IPS-18a (cell line): ENCODE measurements around the gene NEMP1.

Experiments used
- H3K27ac ChIP-seq: one replicate; pipeline ENCODE4 v1.5.1; 2013; ENCODE audit warnings: low read length
- H3K27me3 ChIP-seq: one replicate; pipeline ENCODE4 v1.6.1; 2013; ENCODE audit warnings: mild to moderate bottlenecking, low read length; ENCODE audit not compliant: control insufficient read depth, insufficient read depth
- H3K36me3 ChIP-seq: one replicate; pipeline ENCODE4 v1.6.1; 2013; ENCODE audit warnings: low read depth, low read length; ENCODE audit not compliant: control insufficient read depth
- H3K4me1 ChIP-seq: one replicate; pipeline ENCODE4 v1.6.1; 2013; ENCODE audit warnings: low read depth, low read length; ENCODE audit not compliant: control insufficient read depth
- H3K4me3 ChIP-seq: one replicate; pipeline ENCODE4 v1.5.1; 2013; ENCODE audit warnings: low read length
- H3K9ac ChIP-seq: one replicate; pipeline ENCODE4 v1.6.1; 2013; ENCODE audit warnings: mild to moderate bottlenecking, low read length, moderate library complexity
- H3K9me3 ChIP-seq: one replicate; pipeline ENCODE4 v1.6.1; 2013; ENCODE audit warnings: low read depth, low read length; ENCODE audit not compliant: control insufficient read depth

Gene NEMP1

GRCh38 chr12:57044889-57045288, 33.7 kb downstream of the NEMP1 start:
- no peaks in the 10 kb centered on the region for H3K27me3 ChIP-seq
- no peak overlapping the region for H3K27ac ChIP-seq
- H3K36me3 ChIP-seq: no peaks in the 10 kb centered on the region
- H3K9ac ChIP-seq: no peak overlapping the region
- H3K4me3 ChIP-seq: no peak overlapping the region
- no peaks in the 10 kb centered on the region for H3K4me1 ChIP-seq
- H3K9me3 ChIP-seq: no peaks in the 10 kb centered on the region

- H3K9me3 ChIP-seq: no peaks in the 10 kb centered on the region
- H3K4me1 ChIP-seq: no peaks in the 10 kb centered on the region
- no peak overlapping the region for H3K9ac ChIP-seq
- no peaks in the 10 kb centered on the region for H3K36me3 ChIP-seq
- no peak overlapping the region for H3K4me3 ChIP-seq
- no peaks in the 10 kb centered on the region for H3K27me3 ChIP-seq
- no peak overlapping the region for H3K27ac ChIP-seq
Observed at GRCh38 chr12:57044468-57044867, 34.1 kb downstream of the NEMP1 start.

GRCh38 chr12:57042695-57043094, 35.9 kb downstream of the NEMP1 start:
- H3K9me3 ChIP-seq: no peaks in the 10 kb centered on the region
- H3K4me3 ChIP-seq: no peak overlapping the region
- H3K27me3 ChIP-seq: no peaks in the 10 kb centered on the region
- no peak overlapping the region for H3K9ac ChIP-seq
- no peaks in the 10 kb centered on the region for H3K36me3 ChIP-seq
- H3K4me1 ChIP-seq: no peaks in the 10 kb centered on the region
- H3K27ac ChIP-seq: no peak overlapping the region

- H3K27ac ChIP-seq: no peak overlapping the region
- no peaks in the 10 kb centered on the region for H3K4me1 ChIP-seq
- H3K4me3 ChIP-seq: no peak overlapping the region
- no peaks in the 10 kb centered on the region for H3K27me3 ChIP-seq
- H3K9ac ChIP-seq: no peak overlapping the region
- H3K9me3 ChIP-seq: no peaks in the 10 kb centered on the region
- no peaks in the 10 kb centered on the region for H3K36me3 ChIP-seq
Observed at GRCh38 chr12:57040750-57041149, 37.8 kb downstream of the NEMP1 start.

- no peaks in the 10 kb centered on the region for H3K27me3 ChIP-seq
- H3K36me3 ChIP-seq: no peaks in the 10 kb centered on the region
- no peak overlapping the region for H3K4me3 ChIP-seq
- no peaks in the 10 kb centered on the region for H3K9me3 ChIP-seq
- no peaks in the 10 kb centered on the region for H3K4me1 ChIP-seq
- H3K9ac ChIP-seq: no peak overlapping the region
- H3K27ac ChIP-seq: no peak overlapping the region
Observed at GRCh38 chr12:57040211-57040610, 38.4 kb downstream of the NEMP1 start.

- Histone ChIP-seq H3K36me3 (no peaks in the 10 kb centered on the region), H3K4me1 (no peaks in the 10 kb centered on the region), H3K9me3 (no peaks in the 10 kb centered on the region), H3K27me3 (no peaks in the 10 kb centered on the region), H3K9ac (no peak overlapping the region), H3K27ac (no peak overlapping the region), H3K4me3 (no peak overlapping the region)
Observed at GRCh38 chr12:57039016-57039798, 39.4 kb downstream of the NEMP1 start.

GRCh38 chr12:57037264-57037663, 41.3 kb downstream of the NEMP1 start:
- H3K4me3 ChIP-seq: no peak overlapping the region
- H3K4me1 ChIP-seq: no peaks in the 10 kb centered on the region
- no peaks in the 10 kb centered on the region for H3K9me3 ChIP-seq
- H3K9ac ChIP-seq: no peak overlapping the region
- H3K36me3 ChIP-seq: no peaks in the 10 kb centered on the region
- no peaks in the 10 kb centered on the region for H3K27me3 ChIP-seq
- H3K27ac ChIP-seq: no peak overlapping the region

GRCh38 chr12:57033431-57033830, 45.2 kb downstream of the NEMP1 start:
- Histone ChIP-seq H3K36me3 (no peaks in the 10 kb centered on the region), H3K4me1 (no peaks in the 10 kb centered on the region), H3K27me3 (no peaks in the 10 kb centered on the region)

GRCh38 chr12:57031789-57032188, 46.8 kb downstream of the NEMP1 start:
- no peak overlapping the region for H3K9ac ChIP-seq

More at GRCh38 chr12:57033431-57033830, 45.2 kb downstream of the NEMP1 start:
- Histone ChIP-seq H3K27ac (no peak overlapping the region), H3K9me3 (no peaks in the 10 kb centered on the region), H3K9ac (no peak overlapping the region), H3K4me3 (no peak overlapping the region)

GRCh38 chr12:57031138-57031725, 47.4 kb downstream of the NEMP1 start:
- Histone ChIP-seq H3K4me3 (no peak overlapping the region), H3K27me3 (no peaks in the 10 kb centered on the region), H3K27ac (no peak overlapping the region), H3K9me3 (no peaks in the 10 kb centered on the region), H3K9ac (no peak overlapping the region), H3K36me3 (no peaks in the 10 kb centered on the region), H3K4me1 (peaks cover 7% of the 10 kb centered on the region)

More at GRCh38 chr12:57031789-57032188, 46.8 kb downstream of the NEMP1 start:
- H3K9me3 ChIP-seq: no peaks in the 10 kb centered on the region
- H3K27ac ChIP-seq: no peak overlapping the region
- H3K4me3 ChIP-seq: no peak overlapping the region
- peaks cover 7% of the 10 kb centered on the region for H3K4me1 ChIP-seq
- no peaks in the 10 kb centered on the region for H3K36me3 ChIP-seq
- no peaks in the 10 kb centered on the region for H3K27me3 ChIP-seq

- no peak overlapping the region for H3K9ac ChIP-seq
- no peaks in the 10 kb centered on the region for H3K36me3 ChIP-seq
- peaks cover 7% of the 10 kb centered on the region for H3K4me1 ChIP-seq
- no peak overlapping the region for H3K4me3 ChIP-seq
- no peak overlapping the region for H3K27ac ChIP-seq
- no peaks in the 10 kb centered on the region for H3K9me3 ChIP-seq
- H3K27me3 ChIP-seq: no peaks in the 10 kb centered on the region
Observed at GRCh38 chr12:57029457-57029856, 49.1 kb downstream of the NEMP1 start.

GRCh38 chr12:57027805-57028153, 50.8 kb downstream of the NEMP1 start:
- Histone ChIP-seq H3K9me3 (no peaks in the 10 kb centered on the region), H3K4me1 (peaks cover 7% of the 10 kb centered on the region), H3K27ac (no peak overlapping the region), H3K4me3 (no peak overlapping the region), H3K9ac (no peak overlapping the region), H3K27me3 (no peaks in the 10 kb centered on the region), H3K36me3 (no peaks in the 10 kb centered on the region)
